Right forelimb (tissue), 1 donor: ENCODE results near the gene PREX1.
A peak's percentile ranks its signal among the peaks of the same experiment; 100 is the strongest.

Experiments
- DNase-seq: peaks from one replicate; pipeline ENCODE4 v3.0.0-alpha.2; 2018

PREX1 gene

GRCh38 chr20:48807586-48808381 is 20.0 kb downstream of the PREX1 start:
- no peak for DNase-seq

- no peak for DNase-seq
These were observed 20.7 kb downstream of the PREX1 start for GRCh38 chr20:48807051-48807450.

- no peak for DNase-seq
These were observed 22.1 kb downstream of the PREX1 start for GRCh38 chr20:48805716-48806115.

- DNase-seq = no peak
These were observed 22.5 kb downstream of the PREX1 start for GRCh38 chr20:48805286-48805685.

GRCh38 chr20:48804300-48804980 is 23.4 kb downstream of the PREX1 start:
- DNase-seq = no peak

GRCh38 chr20:48803176-48804053 is 24.4 kb downstream of the PREX1 start:
- DNase-seq = no peak

- no peak for DNase-seq
These were observed 25.2 kb downstream of the PREX1 start for GRCh38 chr20:48802647-48803046.

GRCh38 chr20:48802216-48802615 is 25.6 kb downstream of the PREX1 start:
- no peak for DNase-seq

GRCh38 chr20:48801197-48801596 is 26.6 kb downstream of the PREX1 start:
- DNase-seq = no peak

GRCh38 chr20:48800177-48800576 is 27.6 kb downstream of the PREX1 start:
- no peak for DNase-seq

- DNase-seq = no peak
These were observed 28.3 kb downstream of the PREX1 start for GRCh38 chr20:48799328-48800105.

GRCh38 chr20:48797850-48798747 is 29.7 kb downstream of the PREX1 start:
- DNase-seq = no peak

GRCh38 chr20:48797275-48797825 is 30.4 kb downstream of the PREX1 start:
- no peak for DNase-seq

GRCh38 chr20:48795732-48796131 is 32.1 kb downstream of the PREX1 start:
- no peak for DNase-seq

GRCh38 chr20:48794816-48795457 is 32.9 kb downstream of the PREX1 start:
- no peak for DNase-seq

- no peak for DNase-seq
These were observed 33.4 kb downstream of the PREX1 start for GRCh38 chr20:48794360-48794759.

- no peak for DNase-seq
These were observed 34.0 kb downstream of the PREX1 start for GRCh38 chr20:48793776-48794175.

- DNase-seq = peak; percentile 71
These were observed 36.1 kb downstream of the PREX1 start for GRCh38 chr20:48791666-48792071.

GRCh38 chr20:48791014-48791413 is 36.8 kb downstream of the PREX1 start:
- no peak for DNase-seq

- no peak for DNase-seq
These were observed 37.3 kb downstream of the PREX1 start for GRCh38 chr20:48790473-48791003.
